Measurements from ENCODE around the gene DOCK3.

- no peak for TF ChIP-seq ZNF281 (CRISPR knock-in tag; IDR thresholded peaks at IDR 0.05)
- TF ChIP-seq, protein P1, sequence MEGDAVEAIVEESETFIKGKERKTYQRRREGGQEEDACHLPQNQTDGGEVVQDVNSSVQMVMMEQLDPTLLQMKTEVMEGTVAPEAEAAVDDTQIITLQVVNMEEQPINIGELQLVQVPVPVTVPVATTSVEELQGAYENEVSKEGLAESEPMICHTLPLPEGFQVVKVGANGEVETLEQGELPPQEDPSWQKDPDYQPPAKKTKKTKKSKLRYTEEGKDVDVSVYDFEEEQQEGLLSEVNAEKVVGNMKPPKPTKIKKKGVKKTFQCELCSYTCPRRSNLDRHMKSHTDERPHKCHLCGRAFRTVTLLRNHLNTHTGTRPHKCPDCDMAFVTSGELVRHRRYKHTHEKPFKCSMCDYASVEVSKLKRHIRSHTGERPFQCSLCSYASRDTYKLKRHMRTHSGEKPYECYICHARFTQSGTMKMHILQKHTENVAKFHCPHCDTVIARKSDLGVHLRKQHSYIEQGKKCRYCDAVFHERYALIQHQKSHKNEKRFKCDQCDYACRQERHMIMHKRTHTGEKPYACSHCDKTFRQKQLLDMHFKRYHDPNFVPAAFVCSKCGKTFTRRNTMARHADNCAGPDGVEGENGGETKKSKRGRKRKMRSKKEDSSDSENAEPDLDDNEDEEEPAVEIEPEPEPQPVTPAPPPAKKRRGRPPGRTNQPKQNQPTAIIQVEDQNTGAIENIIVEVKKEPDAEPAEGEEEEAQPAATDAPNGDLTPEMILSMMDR (IDR thresholded peaks at IDR 0.05), result no peak
Observed at GRCh38 chr3:50649451-50649931, 25.2 kb upstream of the DOCK3 start.

Data from WTC11 (cell line).